Measurements from ENCODE around the gene POLN.

The POLN gene

GRCh38 chr4:2066571-2067445, 175.1 kb downstream of the POLN start:
- no peak for DNase-seq

- DNase-seq: no peak
Observed at GRCh38 chr4:2066011-2066551, 175.8 kb downstream of the POLN start.

GRCh38 chr4:2065106-2065930, 176.6 kb downstream of the POLN start:
- DNase-seq: no peak

- DNase-seq: no peak
Observed at GRCh38 chr4:2064276-2064991, 177.5 kb downstream of the POLN start.

- no peak for DNase-seq
Observed at GRCh38 chr4:2063557-2064275, 178.2 kb downstream of the POLN start.

GRCh38 chr4:2062808-2063524, 179.0 kb downstream of the POLN start:
- DNase-seq: no peak

GRCh38 chr4:2062168-2062807, 179.6 kb downstream of the POLN start:
- no peak for DNase-seq

GRCh38 chr4:2061186-2062131, 180.5 kb downstream of the POLN start:
- DNase-seq: no peak

- DNase-seq: no peak
Observed at GRCh38 chr4:2060611-2061185, 181.2 kb downstream of the POLN start.

GRCh38 chr4:2059726-2060602, 182.0 kb downstream of the POLN start:
- DNase-seq: no peak

GRCh38 chr4:2059046-2059725, 182.7 kb downstream of the POLN start, which contains the start of gene NAT8L:
Gene NAT8L, plus strand, starts transcription at chr4:2059327. Its CDS starts 185 bp downstream, at chr4:2059512.
- peak; percentile 17 for DNase-seq

GRCh38 chr4:2058264-2059045, 183.5 kb downstream of the POLN start:
- no peak for DNase-seq

- no peak for DNase-seq
Observed at GRCh38 chr4:2057382-2058065, 184.4 kb downstream of the POLN start.

GRCh38 chr4:2054217-2054616, 187.7 kb downstream of the POLN start:
- DNase-seq: no peak

GRCh38 chr4:2051086-2051485, 190.8 kb downstream of the POLN start:
- DNase-seq: no peak

- DNase-seq: no peak
Observed at GRCh38 chr4:2049811-2050210, 192.1 kb downstream of the POLN start.

All from stimulated activated CD4-positive, alpha-beta T cell treated with anti-CD3 and anti-CD28 coated beads, Interleukin-12 subunit alpha, Interleukin-12 subunit beta, amount 100 ng/mL, for 4 hours (primary cell).